SH-SY5Y (cell line): ENCODE results near the gene NENF.

Experiments used
- GATA2 ChIP-seq: IDR thresholded peaks from 2 replicates; pipeline ENCODE4 v1.6.1; 2011; ENCODE audit warnings: mild to moderate bottlenecking, low read depth, low read length
- GATA3 ChIP-seq: IDR thresholded peaks from 2 replicates; pipeline ENCODE4 v1.6.1; 2011; ENCODE audit warnings: low read depth, mild to moderate bottlenecking, low read length, moderate library complexity

NENF gene

GRCh38 chr1:212478467-212479025 lies 45.8 kb downstream of the NENF start:
- TF ChIP-seq GATA2 (no peak), GATA3 (no peak)

GRCh38 chr1:212479188-212479587 lies 46.5 kb downstream of the NENF start:
- TF ChIP-seq GATA2 (no peak), GATA3 (no peak)

- TF ChIP-seq GATA3 (no peak), GATA2 (no peak)
These were observed 48.7 kb downstream of the NENF start for GRCh38 chr1:212481438-212481767.

- TF ChIP-seq GATA2, result no peak
These were observed 49.4 kb downstream of the NENF start for GRCh38 chr1:212482006-212482636.

- TF ChIP-seq GATA3 (no peak), GATA2 (no peak)
These were observed 50.1 kb downstream of the NENF start for GRCh38 chr1:212482637-212483441.

GRCh38 chr1:212484701-212485570 lies 52.2 kb downstream of the NENF start:
- TF ChIP-seq GATA3 (no peak), GATA2 (no peak)

- no peak for TF ChIP-seq GATA2
- no peak for TF ChIP-seq GATA3
These were observed 52.8 kb downstream of the NENF start for GRCh38 chr1:212485571-212485912.

GRCh38 chr1:212485913-212486618 lies 53.3 kb downstream of the NENF start:
- TF ChIP-seq GATA3 (no peak), GATA2 (no peak)

- TF ChIP-seq GATA3 (no peak), GATA2 (no peak)
These were observed 53.9 kb downstream of the NENF start for GRCh38 chr1:212486619-212486975.

GRCh38 chr1:212487286-212487685 lies 54.6 kb downstream of the NENF start:
- TF ChIP-seq GATA2 (no peak), GATA3 (no peak)

- TF ChIP-seq GATA2, result no peak
- no peak for TF ChIP-seq GATA3
These were observed 55.2 kb downstream of the NENF start for GRCh38 chr1:212487774-212488435.

- no peak for TF ChIP-seq GATA2
- no peak for TF ChIP-seq GATA3
These were observed 55.9 kb downstream of the NENF start for GRCh38 chr1:212488436-212489283.

GRCh38 chr1:212489284-212489859 lies 56.7 kb downstream of the NENF start:
- TF ChIP-seq GATA3 (no peak), GATA2 (no peak)
